ENCODE results near the gene AUNIP.

DNA sequence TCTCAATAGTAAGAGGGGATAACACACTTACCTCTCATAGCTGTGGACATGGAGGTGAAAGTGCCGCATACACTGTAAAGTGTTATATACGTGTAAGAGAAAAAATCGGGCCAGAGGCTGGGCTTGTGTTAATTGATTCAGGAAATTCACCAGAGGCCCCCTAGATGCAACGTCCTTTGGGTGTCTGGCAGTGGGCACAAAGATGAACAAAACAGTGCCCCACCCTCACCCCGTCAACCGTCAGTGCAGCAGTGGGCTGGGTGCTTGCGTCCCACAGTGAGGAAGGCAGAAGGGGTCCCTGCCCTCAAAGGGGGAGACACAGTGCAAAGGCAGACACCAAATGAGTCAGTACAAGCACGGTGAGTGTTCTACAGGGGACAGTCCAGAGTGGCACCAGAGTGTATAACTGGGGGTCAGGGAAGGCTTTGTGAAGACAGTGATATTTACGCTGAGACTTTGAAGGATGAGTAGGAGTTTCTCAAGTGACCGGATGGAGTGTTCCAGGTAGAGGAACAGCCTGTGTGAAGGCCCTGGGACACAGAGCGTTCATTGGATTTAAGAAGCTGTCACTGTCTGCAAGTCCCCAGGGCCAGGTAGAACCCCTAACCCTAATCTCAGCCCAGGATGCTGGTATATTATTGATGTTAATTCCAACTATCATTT is 46.1 kb downstream of the AUNIP start:
- TF ChIP-seq, protein P1, sequence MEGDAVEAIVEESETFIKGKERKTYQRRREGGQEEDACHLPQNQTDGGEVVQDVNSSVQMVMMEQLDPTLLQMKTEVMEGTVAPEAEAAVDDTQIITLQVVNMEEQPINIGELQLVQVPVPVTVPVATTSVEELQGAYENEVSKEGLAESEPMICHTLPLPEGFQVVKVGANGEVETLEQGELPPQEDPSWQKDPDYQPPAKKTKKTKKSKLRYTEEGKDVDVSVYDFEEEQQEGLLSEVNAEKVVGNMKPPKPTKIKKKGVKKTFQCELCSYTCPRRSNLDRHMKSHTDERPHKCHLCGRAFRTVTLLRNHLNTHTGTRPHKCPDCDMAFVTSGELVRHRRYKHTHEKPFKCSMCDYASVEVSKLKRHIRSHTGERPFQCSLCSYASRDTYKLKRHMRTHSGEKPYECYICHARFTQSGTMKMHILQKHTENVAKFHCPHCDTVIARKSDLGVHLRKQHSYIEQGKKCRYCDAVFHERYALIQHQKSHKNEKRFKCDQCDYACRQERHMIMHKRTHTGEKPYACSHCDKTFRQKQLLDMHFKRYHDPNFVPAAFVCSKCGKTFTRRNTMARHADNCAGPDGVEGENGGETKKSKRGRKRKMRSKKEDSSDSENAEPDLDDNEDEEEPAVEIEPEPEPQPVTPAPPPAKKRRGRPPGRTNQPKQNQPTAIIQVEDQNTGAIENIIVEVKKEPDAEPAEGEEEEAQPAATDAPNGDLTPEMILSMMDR (IDR thresholded peaks at IDR 0.05) = no peak
- TF ChIP-seq POLR2A (IDR thresholded peaks at IDR 0.05) = no peak
